ENCODE results near the gene BMPER.

BMPER gene

DNA sequence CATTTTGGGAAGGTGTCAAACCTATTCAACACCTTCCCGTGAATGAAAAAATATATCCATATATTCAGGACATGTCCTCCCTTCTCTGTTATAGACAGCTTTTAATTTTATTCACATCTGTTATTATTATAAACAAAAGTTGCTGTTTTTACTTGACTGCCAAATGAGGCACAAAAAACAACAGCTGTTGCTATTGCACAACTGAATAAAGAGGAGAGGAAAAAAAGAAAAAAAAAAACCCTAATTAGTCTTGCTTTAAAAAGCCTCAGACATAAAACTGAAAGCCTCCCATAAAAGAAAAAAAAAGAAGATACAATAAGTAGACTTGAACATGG is 153.4 kb downstream of the BMPER start:
- H3K4me3 ChIP-seq (ENCODE audit: low read length in 2 of 2) = no peak overlapping the region
- no peaks in the 10 kb centered on the region for H3K36me3 ChIP-seq (ENCODE audit: control insufficient read depth in 2 of 2, insufficient read depth in 2 of 2, low read length in 2 of 2)
- H3K4me1 ChIP-seq (ENCODE audit: control insufficient read depth in 2 of 2, insufficient read depth in 2 of 2, low read length in 2 of 2) = no peaks in the 10 kb centered on the region
- no peaks in the 10 kb centered on the region for H3K27me3 ChIP-seq (ENCODE audit: control insufficient read depth in 2 of 2, insufficient read depth in 2 of 2, low read length in 2 of 2)
- H3K27ac ChIP-seq (ENCODE audit: low read depth in 2 of 2, low read length in 2 of 2) = no peak overlapping the region
- no peaks in the 10 kb centered on the region for H3K9me3 ChIP-seq (ENCODE audit: control insufficient read depth in 2 of 2, low read length in 2 of 2)
- H3K9ac ChIP-seq (ENCODE audit: low read depth in 1 of 2, low read length in 2 of 2) = no peak overlapping the region

DNA sequence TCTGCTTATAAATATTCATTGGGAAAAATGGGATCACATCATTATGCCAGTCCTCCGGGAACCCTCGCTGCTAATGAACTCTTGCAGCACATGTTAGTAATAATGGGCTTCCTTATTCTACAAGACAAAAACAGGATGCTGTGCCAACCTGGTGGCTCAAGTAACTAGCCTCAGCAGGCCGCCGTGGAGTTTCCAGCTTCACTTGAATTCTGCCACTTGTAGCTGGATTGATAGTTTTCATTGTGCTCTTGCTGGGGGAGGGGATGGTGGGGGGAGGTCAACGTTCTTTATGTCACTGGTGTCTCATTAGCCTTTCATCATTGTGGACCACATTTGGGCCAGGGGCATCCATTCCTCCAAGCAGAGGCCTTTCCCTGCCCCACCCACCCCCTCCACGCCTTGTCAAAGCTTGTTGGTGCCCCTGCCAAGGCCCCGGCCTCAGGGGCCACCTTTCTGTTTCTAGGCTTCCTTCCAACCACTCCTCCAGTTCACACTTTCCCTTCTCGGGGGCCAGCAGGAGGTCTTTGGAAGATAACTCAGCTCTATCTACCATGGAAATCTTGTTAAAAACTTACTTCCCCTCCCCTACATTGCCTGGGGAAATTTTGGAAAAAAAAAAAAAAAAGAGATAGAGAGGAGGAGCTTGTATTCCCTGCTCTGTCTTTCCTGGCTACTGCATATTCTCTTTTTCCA is 153.9 kb downstream of the BMPER start:
- no peak overlapping the region for H3K27ac ChIP-seq (ENCODE audit: low read depth in 2 of 2, low read length in 2 of 2)

DNA sequence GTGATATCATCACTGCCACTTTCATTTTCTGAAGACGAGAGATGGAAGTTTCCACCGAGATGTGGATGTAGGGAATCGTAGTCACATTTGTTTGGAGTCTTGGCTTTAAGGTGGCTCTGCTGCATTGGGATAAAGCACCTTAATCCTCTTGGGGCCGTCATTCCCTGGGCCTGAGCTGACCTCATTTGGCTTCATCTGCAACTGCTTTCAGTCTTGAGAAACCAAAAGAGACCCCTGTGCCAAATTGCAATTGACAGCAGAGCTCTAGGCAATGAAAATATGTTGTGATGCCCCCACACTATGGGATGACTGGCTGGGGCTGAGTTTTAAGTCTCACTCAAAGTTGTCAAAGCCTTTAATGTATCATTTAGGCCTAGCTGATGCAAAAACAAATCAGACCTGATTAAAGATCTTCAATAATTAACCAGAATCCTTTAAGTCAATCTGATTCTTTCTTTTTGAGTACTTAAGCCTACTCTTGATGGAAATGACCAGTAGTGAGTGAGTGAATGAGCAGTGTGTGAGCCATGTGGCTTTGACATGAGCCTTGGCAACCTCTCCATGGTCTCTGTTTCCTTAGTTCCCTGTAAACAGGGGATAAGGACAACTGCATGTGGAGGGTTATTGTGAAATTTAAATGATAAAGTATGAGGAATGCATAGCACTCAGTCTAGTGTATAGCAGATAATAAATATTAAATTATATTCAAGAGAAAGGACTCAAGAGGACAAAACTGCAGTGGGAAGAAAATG is 155.0 kb downstream of the BMPER start:
- H3K4me1 ChIP-seq (ENCODE audit: control insufficient read depth in 2 of 2, insufficient read depth in 2 of 2, low read length in 2 of 2) = no peaks in the 10 kb centered on the region
- no peak overlapping the region for H3K27ac ChIP-seq (ENCODE audit: low read depth in 2 of 2, low read length in 2 of 2)
- no peaks in the 10 kb centered on the region for H3K36me3 ChIP-seq (ENCODE audit: control insufficient read depth in 2 of 2, insufficient read depth in 2 of 2, low read length in 2 of 2)
- no peak overlapping the region for H3K4me3 ChIP-seq (ENCODE audit: low read length in 2 of 2)
- no peak overlapping the region for H3K9ac ChIP-seq (ENCODE audit: low read depth in 1 of 2, low read length in 2 of 2)
- H3K27me3 ChIP-seq (ENCODE audit: control insufficient read depth in 2 of 2, insufficient read depth in 2 of 2, low read length in 2 of 2) = no peaks in the 10 kb centered on the region
- H3K9me3 ChIP-seq (ENCODE audit: control insufficient read depth in 2 of 2, low read length in 2 of 2) = no peaks in the 10 kb centered on the region

More for the DNA sequence above, 153.9 kb downstream of the BMPER start:
- H3K4me1 ChIP-seq (ENCODE audit: control insufficient read depth in 2 of 2, insufficient read depth in 2 of 2, low read length in 2 of 2) = no peaks in the 10 kb centered on the region
- no peaks in the 10 kb centered on the region for H3K36me3 ChIP-seq (ENCODE audit: control insufficient read depth in 2 of 2, insufficient read depth in 2 of 2, low read length in 2 of 2)
- H3K9me3 ChIP-seq (ENCODE audit: control insufficient read depth in 2 of 2, low read length in 2 of 2) = no peaks in the 10 kb centered on the region
- H3K4me3 ChIP-seq (ENCODE audit: low read length in 2 of 2) = no peak overlapping the region
- no peaks in the 10 kb centered on the region for H3K27me3 ChIP-seq (ENCODE audit: control insufficient read depth in 2 of 2, insufficient read depth in 2 of 2, low read length in 2 of 2)
- no peak overlapping the region for H3K9ac ChIP-seq (ENCODE audit: low read depth in 1 of 2, low read length in 2 of 2)

DNA sequence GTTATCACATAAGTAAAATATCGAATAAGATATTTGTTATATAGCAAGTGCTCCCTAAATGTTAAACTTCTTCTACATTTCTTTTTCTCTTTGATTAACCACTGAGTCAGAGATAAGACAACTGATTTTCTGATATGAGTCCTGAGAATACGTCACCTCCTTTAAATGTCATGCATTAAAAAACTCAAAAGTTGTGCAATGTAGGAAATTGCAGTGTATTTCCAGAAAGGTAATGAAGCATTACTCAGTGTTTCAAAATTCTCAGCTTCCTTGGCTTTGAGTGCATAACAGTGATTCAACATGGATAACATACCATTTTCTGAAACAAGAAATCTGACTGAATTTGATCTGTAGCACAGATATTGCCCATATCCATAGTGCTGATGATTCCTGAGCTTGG is 155.8 kb downstream of the BMPER start:
- no peaks in the 10 kb centered on the region for H3K36me3 ChIP-seq (ENCODE audit: control insufficient read depth in 2 of 2, insufficient read depth in 2 of 2, low read length in 2 of 2)
- no peaks in the 10 kb centered on the region for H3K4me1 ChIP-seq (ENCODE audit: control insufficient read depth in 2 of 2, insufficient read depth in 2 of 2, low read length in 2 of 2)
- no peaks in the 10 kb centered on the region for H3K27me3 ChIP-seq (ENCODE audit: control insufficient read depth in 2 of 2, insufficient read depth in 2 of 2, low read length in 2 of 2)
- H3K9ac ChIP-seq (ENCODE audit: low read depth in 1 of 2, low read length in 2 of 2) = no peak overlapping the region
- no peak overlapping the region for H3K4me3 ChIP-seq (ENCODE audit: low read length in 2 of 2)
- H3K27ac ChIP-seq (ENCODE audit: low read depth in 2 of 2, low read length in 2 of 2) = no peak overlapping the region
- no peaks in the 10 kb centered on the region for H3K9me3 ChIP-seq (ENCODE audit: control insufficient read depth in 2 of 2, low read length in 2 of 2)

- Histone ChIP-seq H3K27ac (ENCODE audit: low read depth in 2 of 2, low read length in 2 of 2) (no peak overlapping the region), H3K27me3 (ENCODE audit: control insufficient read depth in 2 of 2, insufficient read depth in 2 of 2, low read length in 2 of 2) (no peaks in the 10 kb centered on the region), H3K9ac (ENCODE audit: low read depth in 1 of 2, low read length in 2 of 2) (no peak overlapping the region), H3K36me3 (ENCODE audit: control insufficient read depth in 2 of 2, insufficient read depth in 2 of 2, low read length in 2 of 2) (no peaks in the 10 kb centered on the region), H3K9me3 (ENCODE audit: control insufficient read depth in 2 of 2, low read length in 2 of 2) (no peaks in the 10 kb centered on the region), H3K4me1 (ENCODE audit: control insufficient read depth in 2 of 2, insufficient read depth in 2 of 2, low read length in 2 of 2) (no peaks in the 10 kb centered on the region), H3K4me3 (ENCODE audit: low read length in 2 of 2) (no peak overlapping the region)
Observed at GRCh38 chr7:34062341-34062740, 157.0 kb downstream of the BMPER start.

- Histone ChIP-seq H3K4me1 (ENCODE audit: control insufficient read depth in 2 of 2, insufficient read depth in 2 of 2, low read length in 2 of 2) (no peaks in the 10 kb centered on the region), H3K27me3 (ENCODE audit: control insufficient read depth in 2 of 2, insufficient read depth in 2 of 2, low read length in 2 of 2) (no peaks in the 10 kb centered on the region), H3K4me3 (ENCODE audit: low read length in 2 of 2) (no peak overlapping the region), H3K36me3 (ENCODE audit: control insufficient read depth in 2 of 2, insufficient read depth in 2 of 2, low read length in 2 of 2) (no peaks in the 10 kb centered on the region), H3K9me3 (ENCODE audit: control insufficient read depth in 2 of 2, low read length in 2 of 2) (no peaks in the 10 kb centered on the region), H3K9ac (ENCODE audit: low read depth in 1 of 2, low read length in 2 of 2) (no peak overlapping the region), H3K27ac (ENCODE audit: low read depth in 2 of 2, low read length in 2 of 2) (no peak overlapping the region)
Observed at GRCh38 chr7:34062826-34063225, 157.5 kb downstream of the BMPER start.

- H3K27ac ChIP-seq (ENCODE audit: low read depth in 2 of 2, low read length in 2 of 2) = no peak overlapping the region
- no peak overlapping the region for H3K4me3 ChIP-seq (ENCODE audit: low read length in 2 of 2)
- no peaks in the 10 kb centered on the region for H3K27me3 ChIP-seq (ENCODE audit: control insufficient read depth in 2 of 2, insufficient read depth in 2 of 2, low read length in 2 of 2)
- H3K4me1 ChIP-seq (ENCODE audit: control insufficient read depth in 2 of 2, insufficient read depth in 2 of 2, low read length in 2 of 2) = no peaks in the 10 kb centered on the region
- no peak overlapping the region for H3K9ac ChIP-seq (ENCODE audit: low read depth in 1 of 2, low read length in 2 of 2)
- no peaks in the 10 kb centered on the region for H3K9me3 ChIP-seq (ENCODE audit: control insufficient read depth in 2 of 2, low read length in 2 of 2)
- H3K36me3 ChIP-seq (ENCODE audit: control insufficient read depth in 2 of 2, insufficient read depth in 2 of 2, low read length in 2 of 2) = no peaks in the 10 kb centered on the region
Observed at GRCh38 chr7:34064519-34065158, 159.3 kb downstream of the BMPER start.

GRCh38 chr7:34066411-34066810 is 161.1 kb downstream of the BMPER start:
- Histone ChIP-seq H3K4me3 (ENCODE audit: low read length in 2 of 2) (no peak overlapping the region), H3K36me3 (ENCODE audit: control insufficient read depth in 2 of 2, insufficient read depth in 2 of 2, low read length in 2 of 2) (no peaks in the 10 kb centered on the region), H3K4me1 (ENCODE audit: control insufficient read depth in 2 of 2, insufficient read depth in 2 of 2, low read length in 2 of 2) (no peaks in the 10 kb centered on the region), H3K27me3 (ENCODE audit: control insufficient read depth in 2 of 2, insufficient read depth in 2 of 2, low read length in 2 of 2) (no peaks in the 10 kb centered on the region), H3K9ac (ENCODE audit: low read depth in 1 of 2, low read length in 2 of 2) (no peak overlapping the region), H3K27ac (ENCODE audit: low read depth in 2 of 2, low read length in 2 of 2) (no peak overlapping the region), H3K9me3 (ENCODE audit: control insufficient read depth in 2 of 2, low read length in 2 of 2) (no peaks in the 10 kb centered on the region)

GRCh38 chr7:34067005-34067778 is 161.9 kb downstream of the BMPER start:
- Histone ChIP-seq H3K36me3 (ENCODE audit: control insufficient read depth in 2 of 2, insufficient read depth in 2 of 2, low read length in 2 of 2) (no peaks in the 10 kb centered on the region), H3K27me3 (ENCODE audit: control insufficient read depth in 2 of 2, insufficient read depth in 2 of 2, low read length in 2 of 2) (no peaks in the 10 kb centered on the region), H3K9me3 (ENCODE audit: control insufficient read depth in 2 of 2, low read length in 2 of 2) (no peaks in the 10 kb centered on the region), H3K4me1 (ENCODE audit: control insufficient read depth in 2 of 2, insufficient read depth in 2 of 2, low read length in 2 of 2) (no peaks in the 10 kb centered on the region), H3K4me3 (ENCODE audit: low read length in 2 of 2) (no peak overlapping the region), H3K9ac (ENCODE audit: low read depth in 1 of 2, low read length in 2 of 2) (no peak overlapping the region), H3K27ac (ENCODE audit: low read depth in 2 of 2, low read length in 2 of 2) (no peak overlapping the region)

DNA sequence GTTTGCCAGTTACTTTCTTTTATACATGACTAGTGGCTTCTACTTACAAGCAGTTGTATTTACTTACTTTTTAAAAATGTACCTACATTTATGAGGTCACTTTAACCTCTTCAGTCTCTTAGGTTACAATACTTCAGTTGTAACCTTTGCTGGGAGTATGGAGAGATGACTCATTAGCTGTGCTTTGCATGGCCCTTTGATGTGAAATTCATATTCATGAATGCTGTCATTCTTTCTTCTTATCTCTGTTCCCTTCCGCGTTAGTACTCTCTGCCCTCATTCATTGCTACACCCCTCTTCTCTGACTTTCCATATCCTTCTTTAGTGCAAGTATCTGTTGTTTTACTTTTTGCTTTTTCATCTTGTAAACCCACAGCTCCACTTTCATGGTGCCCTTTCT is 164.3 kb downstream of the BMPER start:
- no peaks in the 10 kb centered on the region for H3K36me3 ChIP-seq (ENCODE audit: control insufficient read depth in 2 of 2, insufficient read depth in 2 of 2, low read length in 2 of 2)
- no peak overlapping the region for H3K9ac ChIP-seq (ENCODE audit: low read depth in 1 of 2, low read length in 2 of 2)
- H3K4me1 ChIP-seq (ENCODE audit: control insufficient read depth in 2 of 2, insufficient read depth in 2 of 2, low read length in 2 of 2) = no peaks in the 10 kb centered on the region
- H3K27me3 ChIP-seq (ENCODE audit: control insufficient read depth in 2 of 2, insufficient read depth in 2 of 2, low read length in 2 of 2) = no peaks in the 10 kb centered on the region
- no peaks in the 10 kb centered on the region for H3K9me3 ChIP-seq (ENCODE audit: control insufficient read depth in 2 of 2, low read length in 2 of 2)
- no peak overlapping the region for H3K4me3 ChIP-seq (ENCODE audit: low read length in 2 of 2)
- no peak overlapping the region for H3K27ac ChIP-seq (ENCODE audit: low read depth in 2 of 2, low read length in 2 of 2)
